ENCODE measurements around the gene ZRANB1.

Gene ZRANB1

DNA sequence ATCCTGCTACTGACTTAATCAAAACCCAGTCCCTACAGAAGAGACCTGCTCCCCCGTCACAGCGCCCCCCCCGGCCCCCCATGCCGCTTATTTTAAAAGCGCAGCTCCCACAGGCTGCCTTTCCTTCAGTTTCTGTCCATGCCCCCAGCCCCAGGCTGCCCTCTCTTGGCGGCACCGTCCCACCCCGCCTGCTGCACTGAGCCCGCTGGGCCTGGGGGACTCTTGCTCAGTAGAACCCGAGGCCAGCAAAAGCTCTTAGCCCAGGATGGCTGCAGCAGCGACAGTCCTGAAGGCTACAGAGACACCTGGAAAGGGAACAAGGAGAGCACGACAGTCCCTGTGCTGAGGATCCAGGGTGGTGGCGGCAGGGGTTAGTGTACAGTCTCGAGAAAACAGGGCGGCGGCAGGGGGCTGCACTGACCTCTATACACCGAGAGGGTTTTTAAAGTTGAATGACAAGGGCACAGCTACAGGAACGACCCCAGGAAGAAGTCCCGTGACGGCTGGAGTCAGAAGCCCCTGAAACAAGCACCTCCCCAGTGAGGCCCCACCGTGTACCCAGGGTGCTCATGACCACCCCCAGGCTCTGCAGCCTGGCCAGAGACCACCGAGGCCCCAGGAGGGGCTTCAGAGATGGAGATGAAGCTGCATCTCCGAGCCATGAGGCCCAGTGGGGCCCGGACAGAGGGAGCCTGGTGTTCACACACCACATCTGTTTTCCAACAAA is 54.4 kb downstream of the ZRANB1 start:
- no peak for DNase-seq

DNA sequence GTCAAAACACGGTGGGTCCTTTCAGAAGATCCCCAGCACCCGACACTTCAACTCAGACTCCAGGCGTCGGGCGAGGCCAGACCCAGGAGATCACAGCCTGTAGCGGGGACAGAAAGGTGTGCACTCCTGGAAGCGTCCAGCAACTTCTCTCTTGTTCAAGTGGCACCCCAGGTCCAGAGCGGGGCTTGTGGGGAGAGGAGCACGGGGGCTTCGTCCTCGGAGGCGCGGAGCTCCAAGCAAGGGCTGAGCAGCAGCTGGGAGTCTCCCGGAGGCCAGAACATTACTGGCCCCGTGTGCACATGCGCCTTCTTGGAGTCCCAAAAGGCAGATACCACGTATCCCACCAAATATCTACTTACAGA is 54.9 kb downstream of the ZRANB1 start:
- no peak for DNase-seq

GRCh38 chr10:124997306-124997705 is 55.4 kb downstream of the ZRANB1 start:
- DNase-seq: no peak

DNA sequence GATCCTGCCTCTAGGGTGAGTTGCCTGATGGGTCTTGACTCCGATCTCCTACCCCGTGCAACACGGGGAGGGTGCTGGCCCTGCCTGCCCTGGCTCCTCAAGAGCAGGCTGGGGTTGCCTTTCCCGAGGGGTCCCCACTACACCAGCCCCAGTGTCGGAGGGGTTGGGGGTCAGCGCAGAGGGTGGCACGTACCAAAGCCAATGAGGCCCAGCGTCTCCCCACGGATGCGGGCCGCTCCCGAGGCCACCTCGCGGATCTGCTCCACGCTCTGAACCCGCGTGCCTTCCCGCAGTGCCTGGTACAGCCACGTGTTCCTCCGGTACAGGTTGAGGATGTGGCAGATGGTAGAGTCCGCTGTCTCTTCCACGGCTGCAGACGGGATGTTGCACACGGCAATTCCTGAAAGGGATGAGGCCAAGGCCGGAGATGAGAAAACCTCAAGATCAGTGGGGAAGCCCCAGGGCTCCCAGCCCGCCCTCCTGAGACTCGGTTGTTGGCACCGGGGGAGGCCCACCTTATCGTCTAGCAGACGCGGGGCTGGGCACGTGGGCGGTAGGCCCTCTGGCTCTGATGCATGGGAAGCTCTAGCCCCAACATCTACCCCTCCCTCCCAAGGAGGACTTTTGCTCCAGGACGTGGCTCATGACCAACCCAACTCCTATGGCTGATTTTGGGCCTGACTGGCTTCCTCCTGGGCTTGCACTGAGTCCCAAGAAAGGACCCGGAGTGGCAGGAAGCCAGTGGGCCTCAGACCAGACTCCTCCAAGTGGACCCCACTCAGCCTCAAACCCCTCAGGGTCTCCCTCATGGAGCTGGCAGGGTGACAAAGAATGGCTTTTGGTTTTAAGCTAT is 56.1 kb downstream of the ZRANB1 start:
- DNase-seq: no peak

DNA sequence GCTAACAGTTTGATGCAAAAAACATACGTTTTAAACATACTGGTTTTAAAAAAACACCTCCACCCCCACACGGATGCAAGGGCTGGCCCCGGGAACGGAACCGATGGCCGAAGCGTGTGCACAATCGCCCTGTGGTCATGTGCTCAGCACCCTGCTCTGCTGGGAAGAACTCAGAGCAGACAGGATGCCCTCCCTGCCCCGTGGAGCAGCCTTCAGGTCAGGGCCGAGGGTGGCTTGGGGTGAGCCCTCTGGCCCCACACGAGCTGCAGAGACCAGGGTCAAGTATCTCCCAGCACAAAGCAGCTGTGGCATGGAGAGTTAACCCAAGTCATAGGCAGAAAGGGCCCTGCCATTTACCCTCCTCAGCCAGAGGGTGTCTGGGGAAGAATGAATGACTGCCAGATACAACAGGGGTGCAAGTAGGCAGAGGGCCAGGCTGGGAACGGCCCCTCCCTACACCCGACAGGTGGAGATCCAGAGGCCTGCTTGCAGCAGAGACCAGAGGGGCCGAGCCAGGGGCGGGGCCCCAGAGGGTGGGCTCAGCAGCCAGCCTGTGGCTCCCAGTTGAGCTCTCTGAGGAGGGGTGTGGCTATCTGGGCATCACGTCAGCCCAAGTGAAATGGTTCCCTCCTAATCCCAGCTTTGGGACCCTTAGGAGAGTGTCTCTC is 56.8 kb downstream of the ZRANB1 start:
- no peak for DNase-seq

DNA sequence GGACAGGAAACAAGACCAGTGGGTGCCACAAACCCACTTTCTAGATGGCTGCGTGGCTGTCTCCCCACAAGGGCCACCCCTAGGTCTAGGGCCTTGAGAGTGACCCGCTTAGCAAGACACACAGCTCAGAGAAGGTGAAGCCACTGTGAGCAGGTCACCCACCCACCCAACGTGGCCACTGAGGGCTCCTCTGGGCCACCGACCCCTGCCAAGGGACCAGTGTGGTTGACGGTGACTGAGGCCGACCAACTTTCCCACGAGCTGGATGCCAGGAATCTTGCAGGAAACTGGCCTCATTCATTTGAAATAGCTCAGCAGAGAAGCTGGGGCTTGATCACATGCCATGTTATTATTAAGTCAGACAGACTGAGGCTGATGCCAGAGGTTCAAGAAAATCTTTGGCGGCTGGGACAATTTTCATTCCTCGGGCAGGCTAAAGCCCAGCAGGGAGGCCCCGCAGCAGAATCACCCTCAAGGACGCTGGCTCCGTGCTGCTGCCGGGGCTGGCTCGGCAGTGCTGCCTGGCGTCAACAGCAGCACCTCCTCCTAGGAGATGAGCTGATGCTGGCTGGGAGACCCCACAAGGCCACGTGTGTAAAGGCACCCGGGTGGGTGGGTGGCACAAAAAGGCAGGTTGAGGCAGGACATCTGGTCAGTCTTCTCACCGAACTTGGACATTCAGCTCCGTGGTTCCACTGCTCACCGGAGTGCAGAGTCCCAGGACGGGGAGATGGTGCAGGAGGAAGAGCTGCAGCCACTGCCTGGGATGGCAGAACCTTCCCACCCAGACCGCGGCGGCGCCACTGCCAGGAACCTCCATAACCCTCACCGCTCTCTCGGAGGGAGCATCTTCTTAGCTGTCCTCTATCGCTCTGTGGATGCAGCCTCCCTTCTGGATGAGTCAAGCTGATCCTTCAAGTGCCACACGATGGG is 57.8 kb downstream of the ZRANB1 start:
- DNase-seq: no peak

- no peak for DNase-seq
These were observed 58.7 kb downstream of the ZRANB1 start for GRCh38 chr10:125000366-125001312.

GRCh38 chr10:125001313-125002046 is 59.6 kb downstream of the ZRANB1 start:
- DNase-seq: no peak

DNA sequence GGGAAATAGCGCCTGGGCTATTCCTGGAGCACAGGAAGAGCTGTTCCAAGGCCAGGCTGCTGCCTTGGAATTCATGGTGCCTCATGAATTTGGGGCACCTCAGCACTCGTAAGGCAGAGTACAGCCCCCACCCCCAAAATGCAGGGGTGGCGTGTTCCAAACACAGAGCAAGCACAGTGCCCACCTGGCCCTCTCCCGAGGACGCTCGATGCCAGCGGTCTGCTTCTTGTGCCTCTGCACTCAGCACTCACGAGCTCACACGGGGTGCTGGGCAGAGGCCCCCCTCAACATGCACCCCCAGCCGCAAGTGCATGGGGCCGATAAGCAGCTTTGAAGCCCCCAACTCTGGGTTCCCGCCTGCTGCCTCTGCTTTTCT is 60.1 kb downstream of the ZRANB1 start:
- DNase-seq: no peak

GRCh38 chr10:125002423-125003145 is 60.7 kb downstream of the ZRANB1 start:
- no peak for DNase-seq

DNA sequence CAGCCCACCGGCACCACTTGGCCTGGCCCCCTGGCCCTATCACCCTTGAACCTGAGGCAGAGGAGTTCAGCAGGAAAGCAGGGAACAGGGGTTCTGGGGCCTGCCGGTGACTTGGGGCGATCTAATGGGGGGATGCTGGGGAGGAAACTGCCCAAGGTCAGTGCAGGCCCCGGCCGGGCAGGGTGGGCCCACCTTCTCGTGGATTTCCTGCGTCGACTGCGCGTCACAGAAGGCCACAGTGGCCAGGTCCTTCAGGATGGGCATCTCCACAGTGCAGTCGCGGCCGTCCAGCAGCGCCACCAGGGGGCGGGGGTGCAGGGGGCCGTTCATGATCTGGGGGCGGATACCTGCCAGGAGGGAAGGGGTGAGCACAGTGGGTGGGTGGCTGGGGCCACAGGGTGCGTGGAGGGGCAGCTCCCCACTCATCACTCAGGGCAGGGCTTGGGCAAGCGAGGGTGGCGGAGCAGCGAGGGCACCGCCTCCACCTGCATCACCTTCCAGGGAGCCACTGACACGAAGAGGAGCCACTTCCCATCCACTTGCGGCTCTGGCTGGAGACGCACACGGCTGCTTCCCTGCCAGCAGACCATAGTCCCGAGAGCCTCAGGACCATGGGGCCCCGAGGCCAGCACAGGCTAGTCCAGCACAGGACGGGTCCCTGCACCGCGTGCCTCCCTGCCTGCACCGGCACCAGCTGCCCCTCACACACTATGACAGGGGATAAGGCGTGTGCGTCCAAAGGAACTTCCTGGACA is 61.4 kb downstream of the ZRANB1 start:
- DNase-seq: no peak

DNA sequence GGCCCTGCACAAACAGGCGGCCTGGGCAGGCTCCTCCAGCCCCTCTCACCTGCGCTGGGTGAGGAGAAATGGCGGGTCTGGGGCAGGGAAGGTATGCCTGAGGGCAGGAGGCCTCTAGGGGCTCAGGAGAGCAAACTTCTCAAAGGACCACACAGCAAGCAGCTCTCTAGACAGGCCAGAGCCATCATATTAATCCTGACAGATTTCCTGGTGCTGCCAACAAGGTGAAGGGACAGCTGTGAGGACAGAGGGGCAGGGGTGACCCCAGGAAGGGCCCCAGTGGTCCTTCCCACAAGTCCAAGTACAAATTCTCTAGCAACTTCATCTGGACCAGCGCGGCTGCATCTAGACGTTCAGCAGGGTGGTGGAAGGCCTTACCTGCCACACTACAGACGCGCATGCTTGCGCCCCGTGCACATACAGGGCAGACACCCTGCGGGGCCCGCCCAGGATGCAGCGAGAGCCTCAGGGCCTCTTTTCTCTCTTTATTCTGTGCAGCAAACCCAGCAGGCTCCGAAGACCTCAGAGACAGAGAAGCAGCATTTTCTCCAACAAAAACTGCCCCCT is 62.1 kb downstream of the ZRANB1 start:
- DNase-seq: no peak

GRCh38 chr10:125004571-125005311 is 62.8 kb downstream of the ZRANB1 start:
- no peak for DNase-seq

DNA sequence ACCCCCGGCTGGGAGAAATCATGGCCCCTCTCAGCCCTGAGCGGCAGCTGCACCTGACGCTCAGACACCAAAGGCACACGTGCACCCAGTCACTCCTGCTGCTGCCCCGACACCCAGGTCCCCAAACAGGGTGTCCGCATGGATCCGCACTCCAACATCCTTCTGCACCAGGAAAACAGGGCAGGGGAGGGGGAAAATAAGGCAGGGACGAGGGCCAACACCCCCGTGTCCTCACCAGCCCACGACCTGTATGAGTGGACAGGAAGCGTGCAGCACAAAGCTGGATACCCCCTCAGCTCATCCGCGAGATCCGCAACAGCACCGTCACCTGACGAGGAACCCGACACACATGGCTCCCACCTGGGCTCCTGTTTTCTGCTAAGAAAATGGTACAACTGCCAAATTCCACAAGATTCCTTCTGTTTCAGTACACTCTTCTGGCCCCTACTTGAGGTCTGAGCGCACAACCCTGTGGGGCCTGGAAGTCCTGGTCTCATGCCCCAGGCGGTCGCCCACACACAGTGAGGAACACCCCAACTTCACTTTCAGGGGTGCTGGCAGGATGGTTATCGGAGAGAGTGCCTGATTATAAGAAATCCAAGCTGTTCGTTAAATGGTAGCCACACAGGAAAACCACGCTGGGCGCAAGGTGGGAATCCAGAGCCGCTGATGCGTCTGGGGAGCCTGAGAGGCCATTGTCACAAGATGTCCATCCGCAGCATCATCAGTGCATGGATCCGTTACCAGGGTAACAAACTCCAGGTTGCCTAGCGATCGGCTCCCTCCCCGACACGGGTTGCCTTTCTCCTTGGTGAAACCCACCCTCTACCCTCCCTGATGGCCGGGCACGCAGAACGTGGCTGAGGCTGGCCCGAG is 63.6 kb downstream of the ZRANB1 start:
- no peak for DNase-seq

DNA sequence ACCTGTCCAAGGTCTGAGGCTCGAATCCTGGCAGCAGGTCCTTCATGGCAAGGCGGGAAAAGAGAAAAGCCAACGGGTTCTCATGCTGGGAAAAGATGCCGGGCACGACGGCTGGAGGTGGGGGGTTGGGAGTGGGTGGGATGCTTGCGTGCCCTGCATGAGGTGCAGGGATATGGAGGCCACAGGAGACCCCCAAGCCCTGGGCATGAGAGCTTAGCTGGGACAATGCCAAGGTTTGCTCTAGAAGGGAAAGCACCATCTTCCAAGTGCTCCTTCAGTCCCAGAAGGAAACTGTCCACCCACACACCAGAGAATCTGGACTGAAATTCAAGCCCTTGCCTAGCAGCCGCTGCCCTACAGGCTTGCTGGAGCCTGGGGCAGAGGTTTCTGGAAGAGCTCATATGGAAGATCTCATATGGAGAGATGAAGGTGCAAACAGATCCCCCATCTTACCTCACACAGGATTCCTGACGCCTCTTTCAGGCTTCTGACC is 64.3 kb downstream of the ZRANB1 start:
- DNase-seq: no peak

DNA sequence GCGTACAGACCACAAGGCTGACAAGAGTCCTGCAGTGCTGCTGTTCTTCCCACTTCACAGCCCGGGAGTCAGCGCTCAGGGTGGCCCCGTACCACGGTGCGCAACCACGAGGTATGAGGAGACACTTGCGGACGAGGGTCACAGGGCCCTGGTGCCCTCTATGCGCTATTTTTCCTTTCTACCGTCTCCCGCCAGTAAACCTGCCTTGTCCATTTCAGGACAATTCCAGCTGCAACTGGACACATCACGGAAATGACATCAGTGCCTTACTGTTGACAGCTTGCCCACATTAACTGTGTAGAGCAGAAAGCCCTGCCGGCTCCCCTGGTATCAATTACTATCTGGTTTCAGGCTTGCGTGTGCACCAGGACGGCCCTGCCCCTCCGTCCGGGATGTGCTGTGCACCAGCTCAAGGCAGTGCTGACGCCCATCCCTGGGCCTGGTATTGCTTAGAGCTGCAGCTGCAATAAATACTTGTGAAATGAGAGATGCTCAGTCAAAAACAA is 65.1 kb downstream of the ZRANB1 start:
- DNase-seq: peak; percentile 84

GRCh38 chr10:125007436-125007835 is 65.5 kb downstream of the ZRANB1 start:
- no peak for DNase-seq
